ENCODE data around the gene INPP5A. TPM values are rescaled to one million over a fixed set of nuclear protein-coding genes. Genes with fewer than 3 reads are reported as not detected.

Gene INPP5A
- total and polyA plus RNA-seq, 10 of the 15 experiments (the other 5 are each of a cell fraction or from before 2014, with no cell fraction given) = 0.52 to 15.0 (median 6.3) TPM

DNA sequence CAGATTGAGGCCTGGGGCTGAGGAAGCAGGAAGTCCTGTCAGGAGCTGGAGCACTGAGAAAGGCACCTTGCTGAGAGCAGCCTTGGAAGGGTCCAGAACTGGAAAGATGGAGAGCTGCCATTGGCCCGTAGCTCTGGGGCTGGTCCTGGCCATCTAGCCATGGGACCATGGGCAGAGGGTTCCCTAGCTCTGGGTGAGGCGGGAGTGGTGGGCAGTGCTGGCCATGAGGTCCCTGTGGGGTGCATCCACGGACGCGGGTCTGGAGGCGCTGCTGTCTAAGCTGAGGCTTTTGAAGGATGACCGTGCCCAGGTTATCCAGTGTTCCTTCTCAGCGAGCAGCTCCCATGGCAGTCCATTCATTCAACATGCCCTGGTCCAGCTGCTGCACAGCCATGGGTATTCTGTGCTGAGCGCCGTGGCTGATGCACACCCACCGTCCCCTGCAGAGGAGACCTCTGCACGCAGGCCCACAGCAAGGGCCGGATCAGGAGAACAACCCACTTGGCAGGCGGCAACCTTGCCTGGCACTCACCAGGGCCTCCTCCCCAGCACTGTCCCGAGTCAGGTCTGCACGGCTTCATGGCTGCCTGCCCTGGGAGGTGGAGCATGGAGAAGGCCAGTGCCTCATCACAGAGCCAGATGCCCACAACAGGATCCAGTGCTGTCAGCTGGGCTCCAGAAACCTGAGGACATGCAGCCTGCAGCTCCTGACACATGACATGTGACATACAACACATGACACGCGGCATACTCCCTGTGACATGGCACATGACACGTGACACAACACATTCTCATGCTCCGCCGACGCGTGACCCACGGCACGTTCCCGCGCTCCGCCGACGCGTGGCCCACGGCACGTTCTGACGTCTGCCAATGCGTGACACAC, 121.9 kb downstream of the INPP5A start:
- Histone ChIP-seq H3K9ac (ENCODE audit: control insufficient read depth, insufficient read depth, low read length) (no peak overlapping the region), H3K4me3 (no peak overlapping the region), H3K79me2 (ENCODE audit: control insufficient read depth, insufficient read depth, low read length) (no peaks in the 10 kb centered on the region), H3K27ac (ENCODE audit: control insufficient read depth, insufficient read depth) (no peak overlapping the region), H3K4me1 (ENCODE audit: control insufficient read depth, insufficient read depth, low read length) (no peaks in the 10 kb centered on the region), H3K36me3 (ENCODE audit: control insufficient read depth in 2 of 2, insufficient read depth in 2 of 2, low read length in 1 of 2) (peaks cover 0 to 2% of the 10 kb centered on the region in 2 experiments; a peak in 2 of 4 replicates), H2AFZ (ENCODE audit: control insufficient read depth, low read depth, low read length) (no peak overlapping the region), H3K4me2 (ENCODE audit: control insufficient read depth, insufficient read depth) (no peak overlapping the region), H3K27me3 (replicated peaks in 1 of 2; ENCODE audit: control insufficient read depth in 2 of 2, insufficient read depth in 2 of 2, low read length in 1 of 2) (no peaks in the 10 kb centered on the region), H3K9me3 (replicated peaks; ENCODE audit: control insufficient read depth, insufficient read depth, low read length) (no peaks in the 10 kb centered on the region), H4K20me1 (ENCODE audit: control insufficient read depth, insufficient read depth) (no peaks in the 10 kb centered on the region)
- RAD21 ChIA-PET (ENCODE audit: unreplicated experiment) = no interaction called here
- CTCF ChIA-PET = no interaction called here
- TF ChIP-seq TCF3 (IDR thresholded peaks at IDR 0.05; ENCODE audit: borderline replicate concordance, insufficient read depth, low read depth, low read length) = peak; percentile 75; the same call in 1 of the 2 replicates
- peak; percentile 18; the same call in 1 of the 2 replicates for TF ChIP-seq POLR2A (IDR thresholded peaks at IDR 0.05; ENCODE audit: low read depth, low read length)
- no peak for TF ChIP-seq YY1 (IDR thresholded peaks at IDR 0.05; ENCODE audit: low read depth, low read length)
- TF ChIP-seq, protein P1, sequence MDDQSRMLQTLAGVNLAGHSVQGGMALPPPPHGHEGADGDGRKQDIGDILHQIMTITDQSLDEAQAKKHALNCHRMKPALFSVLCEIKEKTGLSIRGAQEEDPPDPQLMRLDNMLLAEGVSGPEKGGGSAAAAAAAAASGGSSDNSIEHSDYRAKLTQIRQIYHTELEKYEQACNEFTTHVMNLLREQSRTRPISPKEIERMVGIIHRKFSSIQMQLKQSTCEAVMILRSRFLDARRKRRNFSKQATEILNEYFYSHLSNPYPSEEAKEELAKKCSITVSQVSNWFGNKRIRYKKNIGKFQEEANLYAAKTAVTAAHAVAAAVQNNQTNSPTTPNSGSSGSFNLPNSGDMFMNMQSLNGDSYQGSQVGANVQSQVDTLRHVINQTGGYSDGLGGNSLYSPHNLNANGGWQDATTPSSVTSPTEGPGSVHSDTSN (IDR thresholded peaks at IDR 0.05; ENCODE audit: insufficient replicate concordance, low read depth, low read length) = peak; percentile 13
- TF ChIP-seq, protein P2, sequence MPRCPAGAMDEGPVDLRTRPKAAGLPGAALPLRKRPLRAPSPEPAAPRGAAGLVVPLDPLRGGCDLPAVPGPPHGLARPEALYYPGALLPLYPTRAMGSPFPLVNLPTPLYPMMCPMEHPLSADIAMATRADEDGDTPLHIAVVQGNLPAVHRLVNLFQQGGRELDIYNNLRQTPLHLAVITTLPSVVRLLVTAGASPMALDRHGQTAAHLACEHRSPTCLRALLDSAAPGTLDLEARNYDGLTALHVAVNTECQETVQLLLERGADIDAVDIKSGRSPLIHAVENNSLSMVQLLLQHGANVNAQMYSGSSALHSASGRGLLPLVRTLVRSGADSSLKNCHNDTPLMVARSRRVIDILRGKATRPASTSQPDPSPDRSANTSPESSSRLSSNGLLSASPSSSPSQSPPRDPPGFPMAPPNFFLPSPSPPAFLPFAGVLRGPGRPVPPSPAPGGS (IDR thresholded peaks at IDR 0.05; ENCODE audit: borderline replicate concordance, insufficient read depth, low read depth, low read length, poor library complexity, severe bottlenecking) = peak; percentile 73
- in situ Hi-C loops (cut with MboI) (no loop called here), intact Hi-C loops (cut with micrococcal nuclease; ENCODE audit: unreplicated experiment) (no loop called here)
- BruUV-seq (replicated peaks) = no TSS peak
- no peak for ATAC-seq
- no peak for DNase-seq (ENCODE audit: low read depth, low spot score)
- no peak for FAIRE-seq
- SMC1A ChIA-PET (ENCODE audit: uncharacterized antibody, unreplicated experiment) = no interaction called here
- 97% methylated on average over 35 of the region's 35 CpGs for WGBS (ENCODE audit: insufficient coverage, insufficient replicate concordance, low lambda C conversion rate, missing lambda C conversion rate)
- POLR2A ChIA-PET = no interaction called here

Data from GM12878 (cell line).